Esophagus squamous epithelium (tissue), 5 donors: ENCODE measurements around the gene MYL6. TPM values are rescaled to one million over a fixed set of nuclear protein-coding genes. Genes with fewer than 3 reads are reported as not detected.

Source experiments
- DNase-seq: peaks from one replicate; lab custom pipeline; 2025; lab: John Stamatoyannopoulos, UW
- H3K27ac ChIP-seq, 4 donors: fragments of 200-600 bp; sonication (generic); one replicate each; pipeline ENCODE4 v1.5.1; 2016 to 2019; ENCODE audit warnings: mild to moderate bottlenecking in 1 of 4
- H3K27me3 ChIP-seq, 4 donors: fragments of 200-600 bp; sonication (generic); 1 replicate in 3 of 4; 2 replicates in 1 of 4; pipeline versions ENCODE4 v1.5.1 to v1.6.0; 2017 to 2021; ENCODE audit warnings: antibody characterized with exemption in 1 of 4
- H3K36me3 ChIP-seq, 3 donors: fragments of 200-600 bp; sonication (generic); one replicate each; pipeline ENCODE4 v1.5.1; 2016 to 2019
- H3K4me1 ChIP-seq, 3 donors: fragments of 200-600 bp; sonication (generic); one replicate each; pipeline ENCODE4 v1.5.1; 2017 to 2019
- H3K4me3 ChIP-seq, 4 donors: fragments of 200-600 bp; sonication (generic); 1 replicate in 3 of 4; 2 replicates in 1 of 4; pipeline ENCODE4 v1.5.1; 2016 to 2019; ENCODE audit warnings: mild to moderate bottlenecking in 2 of 4, moderate library complexity in 1 of 4
- H3K9me3 ChIP-seq, 3 donors: fragments of 200-600 bp; sonication (generic); one replicate each; pipeline ENCODE4 v1.5.1; 2016 to 2019
- CTCF ChIP-seq, 6 experiments: fragments of 450-650 bp in 4 of 6; fragments of 200-600 bp in 2 of 6; sonication (generic) in 2 of 6; IDR thresholded peaks; one replicate each; pipeline ENCODE4 v1.5.1; 2016 to 2019; ENCODE audit warnings: antibody characterized with exemption in 6 of 6, mild to moderate bottlenecking in 4 of 6, moderate library complexity in 4 of 6
- POLR2A ChIP-seq, 4 donors: fragments of 450-650 bp; IDR thresholded peaks; one replicate each; pipeline ENCODE4 v1.6.1; 2017; ENCODE audit warnings: antibody characterized with exemption in 4 of 4, mild to moderate bottlenecking in 4 of 4, moderate library complexity in 3 of 4
- WGBS, 2 donors: methylation state at CpG; one replicate each; pipeline ENCODE4 v1.1.5; 2018; 5-methylcytosine and 5-hydroxymethylcytosine counted together
- intact Hi-C: fragments of 100-400 bp; cut with DNase I; formaldehyde crosslinking; loops from one replicate; pipeline ENCODE4 v1.15.0; 2022
- total RNA-seq, 4 donors: library from RNA; depleted of rRNA; stranded (reverse); fragments of >200 nt; gene quantifications; one replicate each; pipeline ENCODE4 v1.1.0, GENCODE V29; 2016
- donor health status: DM: yes; HTN: yes; CAD: no.

The MYL6 gene
- total RNA-seq, 4 donors from 2014 or later: 1,011 to 2,279 (median 1,490) TPM

- peaks cover 52 to 85% (median 60%) of the 10 kb centered on the region in 3 donors for H3K36me3 ChIP-seq
- no peak overlapping the region for H3K4me3 ChIP-seq
- H3K4me1 ChIP-seq: peaks cover 21 to 40% (median 32%) of the 10 kb centered on the region in 3 donors
- no peak for TF ChIP-seq CTCF (IDR thresholded peaks at IDR 0.05)
- no peak for TF ChIP-seq POLR2A (IDR thresholded peaks at IDR 0.05)
- H3K27me3 ChIP-seq: no peaks in the 10 kb centered on the region
- 48 to 57% methylated on average over 11 of the region's 11 CpGs for WGBS, 2 donors
- intact Hi-C loops: no loop called here
- DNase-seq: no peak
- H3K9me3 ChIP-seq: no peaks in the 10 kb centered on the region
- peak overlapping the region; percentile 65 to 99 (median 96) for H3K27ac ChIP-seq
These were observed 4.5 kb downstream of the MYL6 start for GRCh38 chr12:56162468-56163290.

- Histone ChIP-seq H3K9me3 (no peaks in the 10 kb centered on the region), H3K36me3 (peaks cover 60 to 95% (median 61%) of the 10 kb centered on the region in 3 donors), H3K27ac (peak overlapping the region in 3 of 4 donors; percentile 47 to 99 (median 93)), H3K27me3 (no peaks in the 10 kb centered on the region), H3K4me1 (peaks cover 21 to 40% (median 32%) of the 10 kb centered on the region in 3 donors), H3K4me3 (no peak overlapping the region)
- no peak for TF ChIP-seq CTCF (IDR thresholded peaks at IDR 0.05)
- TF ChIP-seq POLR2A (IDR thresholded peaks at IDR 0.05): no peak
- intact Hi-C loops: no loop called here
- WGBS, 2 donors: 61 to 62% methylated on average over 7 to 11 of the region's 11 CpGs
- DNase-seq: no peak
These were observed 5.6 kb downstream of the MYL6 start for GRCh38 chr12:56163533-56164344.

GRCh38 chr12:56164345-56164729, 6.2 kb downstream of the MYL6 start:
- Histone ChIP-seq H3K4me1 (peaks cover 16 to 37% (median 32%) of the 10 kb centered on the region in 3 donors), H3K27me3 (no peaks in the 10 kb centered on the region), H3K36me3 (peaks cover 60 to 100% (median 67%) of the 10 kb centered on the region in 3 donors), H3K27ac (peak overlapping the region in 2 of 4 donors; percentile 47 to 99), H3K4me3 (no peak overlapping the region), H3K9me3 (no peaks in the 10 kb centered on the region)
- no peak for TF ChIP-seq POLR2A (IDR thresholded peaks at IDR 0.05)
- TF ChIP-seq CTCF (IDR thresholded peaks at IDR 0.05): no peak
- intact Hi-C loops: no loop called here
- DNase-seq: no peak
- WGBS, 2 donors: 81 to 87% methylated on average over 11 to 12 of the region's 17 CpGs

- no peak for DNase-seq
- Histone ChIP-seq H3K27ac (peak overlapping the region in 1 of 4 donors; percentile 17), H3K9me3 (no peaks in the 10 kb centered on the region), H3K36me3 (peaks cover 61 to 100% (median 75%) of the 10 kb centered on the region in 3 donors), H3K27me3 (no peaks in the 10 kb centered on the region), H3K4me1 (peaks cover 5 to 27% (median 22%) of the 10 kb centered on the region in 3 donors), H3K4me3 (no peak overlapping the region)
- TF ChIP-seq CTCF (IDR thresholded peaks at IDR 0.05): no peak
- TF ChIP-seq POLR2A (IDR thresholded peaks at IDR 0.05): no peak
- intact Hi-C loops: no loop called here
- WGBS, 2 donors: 46 to 79% methylated on average over 3 of the region's 4 CpGs
These were observed 7.2 kb downstream of the MYL6 start for GRCh38 chr12:56165369-56165768.
